Renal pelvis (tissue), 4 donors: Measurements from ENCODE around the gene GLTP. TPM values are rescaled to one million over a fixed set of nuclear protein-coding genes. Genes with fewer than 3 reads are reported as not detected.

Experiments
- DNase-seq: peaks from one replicate; pipeline ENCODE4 v3.0.0-alpha.2; 2013
- polyA plus RNA-seq, 3 donors: library from polyadenylated mRNA; unstranded; fragments of 120-200 nt; gene quantifications; one replicate each; pipeline ENCODE4 v1.2.1, GENCODE V29; 2013; ENCODE audit not compliant: insufficient read length in 3 of 3

The GLTP gene
- polyA plus RNA-seq, 3 donors, result 31.7 to 38.6 (median 32.5) TPM

DNA sequence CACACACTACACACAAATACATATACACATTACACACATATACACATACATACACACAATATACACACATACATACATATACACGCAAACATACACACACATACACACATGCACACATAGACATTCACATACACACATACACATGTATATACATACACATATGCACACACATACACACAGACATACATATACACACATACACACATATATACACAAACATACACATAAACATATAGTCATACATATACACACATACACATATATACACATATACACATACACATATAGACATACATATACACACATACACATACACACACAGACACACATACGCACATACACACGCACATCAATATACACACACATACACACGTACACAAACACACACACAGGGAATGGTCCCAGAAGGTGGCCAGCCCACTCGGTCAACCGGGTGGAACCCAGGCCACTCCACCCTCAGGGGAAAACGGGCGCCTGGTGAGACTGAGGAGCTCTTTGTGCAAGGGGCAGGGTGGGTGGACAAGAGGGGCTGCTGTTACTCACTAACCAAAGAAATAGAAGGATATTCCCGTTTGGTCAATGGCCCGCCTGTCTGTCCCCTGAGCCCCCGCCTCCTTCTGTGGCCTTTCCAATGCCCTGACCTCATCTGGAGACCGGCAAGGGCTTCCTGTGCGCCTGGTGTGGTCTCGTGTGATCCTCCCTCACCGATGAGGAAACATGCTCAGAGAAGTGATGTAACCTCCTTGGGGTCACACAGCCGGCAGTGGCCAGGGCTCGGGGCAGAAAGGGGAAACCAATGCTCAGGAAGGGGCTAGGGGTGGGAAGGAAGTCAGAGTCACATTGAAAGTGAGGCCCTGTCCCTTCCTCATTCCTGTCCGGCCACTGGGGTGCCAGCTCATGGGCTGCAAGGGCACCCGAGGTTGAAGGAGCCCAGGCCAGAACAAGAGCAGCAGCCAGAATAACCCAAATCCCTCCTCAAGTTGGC lies 52.5 kb downstream of the GLTP start:
- no peak for DNase-seq

DNA sequence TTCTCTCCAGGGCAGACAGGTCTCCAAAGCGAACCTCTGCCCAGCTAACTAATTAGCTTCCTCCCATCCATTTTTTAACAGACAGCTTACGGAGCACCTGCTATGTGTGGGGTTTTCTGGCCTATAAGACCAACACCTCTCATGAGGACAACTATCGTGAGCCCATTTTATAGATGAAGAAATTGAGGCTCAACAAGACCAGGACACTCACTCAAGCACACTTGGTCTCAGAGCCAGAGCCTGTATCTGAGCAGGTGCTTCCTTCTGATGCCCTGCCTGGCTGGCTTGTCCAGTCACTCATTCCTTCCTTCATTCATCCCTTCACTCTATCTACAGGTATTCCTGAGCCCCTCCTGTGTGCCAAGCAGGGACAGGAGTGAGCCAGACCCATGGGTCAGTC lies 53.3 kb downstream of the GLTP start:
- DNase-seq, result no peak

DNA sequence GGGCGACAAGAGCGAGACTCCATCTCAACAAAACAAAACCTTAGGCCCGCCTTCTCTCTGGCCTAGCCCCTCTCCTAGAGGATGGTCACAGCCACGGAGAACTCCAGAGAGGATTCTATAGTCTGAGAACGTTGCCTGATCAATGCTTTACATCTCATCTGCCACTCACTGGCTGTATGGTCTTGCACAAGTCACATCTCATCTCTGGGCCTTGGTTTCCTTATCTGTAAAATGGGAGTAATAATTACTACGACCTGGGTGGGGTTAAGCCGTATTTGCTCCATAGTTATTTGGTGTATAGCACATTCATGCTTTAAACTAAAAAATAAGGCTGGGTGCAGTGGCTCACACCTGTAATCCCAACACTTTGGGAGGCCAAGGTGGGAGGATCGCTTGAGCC lies 55.6 kb downstream of the GLTP start:
- DNase-seq, result no peak

DNA sequence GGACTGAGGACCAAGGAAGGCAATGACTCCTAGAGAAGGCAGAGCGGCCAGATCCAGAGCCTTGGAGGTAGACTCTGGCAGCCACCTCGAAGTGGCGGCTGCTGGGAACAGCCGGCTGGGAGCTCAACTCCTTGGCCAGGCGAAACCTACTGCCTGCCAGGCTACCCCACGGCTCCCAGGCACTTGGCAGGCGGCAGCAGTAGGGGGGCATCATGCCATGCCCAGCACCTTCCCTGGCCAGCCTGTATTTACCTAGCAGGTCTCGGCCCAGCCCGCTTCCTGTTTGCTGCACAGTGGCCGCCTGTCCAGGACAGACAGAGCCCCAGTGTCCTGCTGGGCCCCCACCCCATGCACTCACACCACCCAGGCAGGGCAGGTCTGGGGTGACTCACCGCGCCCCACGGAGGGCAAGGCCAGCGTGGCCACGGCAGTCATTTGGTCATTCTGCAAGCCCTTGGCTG lies 57.4 kb downstream of the GLTP start:
- DNase-seq, result no peak

DNA sequence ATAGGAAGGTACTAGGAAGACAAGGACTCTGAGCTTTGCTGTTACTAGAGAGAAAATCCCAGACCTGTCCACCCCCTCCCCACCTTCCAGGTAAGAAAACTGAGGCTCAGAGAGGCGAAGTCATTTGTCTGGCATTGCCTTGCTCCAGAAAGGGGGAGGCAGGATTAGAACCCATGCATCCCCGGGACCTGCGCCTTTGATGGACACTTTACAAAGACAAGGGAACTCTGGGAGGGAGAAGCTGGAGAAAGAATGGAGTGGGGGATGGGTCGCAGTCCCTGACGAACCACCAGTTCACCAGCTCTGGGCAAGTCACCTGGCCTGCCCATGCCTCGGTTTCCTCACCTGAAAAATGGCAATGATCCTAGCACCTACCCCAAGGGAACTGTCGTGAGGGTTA lies 57.9 kb downstream of the GLTP start:
- DNase-seq, result no peak

DNA sequence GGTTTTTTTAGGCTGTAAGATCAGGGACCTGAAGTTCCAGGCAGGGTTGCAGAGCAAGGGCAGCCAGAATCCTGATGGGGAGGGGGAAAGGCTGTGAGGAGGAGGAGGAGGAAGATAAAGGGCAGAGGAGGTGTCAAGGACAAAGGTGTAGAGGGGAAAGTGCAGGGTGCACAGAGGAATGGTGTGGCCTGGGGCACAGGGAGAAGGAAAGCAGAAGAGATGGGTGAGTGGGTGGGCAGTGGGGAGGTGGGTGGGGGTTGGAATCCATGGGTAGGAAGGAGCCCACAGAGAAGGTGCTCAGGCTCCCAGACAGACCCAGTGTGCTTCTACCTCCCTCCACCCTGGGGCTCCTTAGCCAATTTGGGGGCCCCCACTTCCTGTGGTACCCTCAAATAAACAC lies 58.4 kb downstream of the GLTP start:
- no peak for DNase-seq

DNA sequence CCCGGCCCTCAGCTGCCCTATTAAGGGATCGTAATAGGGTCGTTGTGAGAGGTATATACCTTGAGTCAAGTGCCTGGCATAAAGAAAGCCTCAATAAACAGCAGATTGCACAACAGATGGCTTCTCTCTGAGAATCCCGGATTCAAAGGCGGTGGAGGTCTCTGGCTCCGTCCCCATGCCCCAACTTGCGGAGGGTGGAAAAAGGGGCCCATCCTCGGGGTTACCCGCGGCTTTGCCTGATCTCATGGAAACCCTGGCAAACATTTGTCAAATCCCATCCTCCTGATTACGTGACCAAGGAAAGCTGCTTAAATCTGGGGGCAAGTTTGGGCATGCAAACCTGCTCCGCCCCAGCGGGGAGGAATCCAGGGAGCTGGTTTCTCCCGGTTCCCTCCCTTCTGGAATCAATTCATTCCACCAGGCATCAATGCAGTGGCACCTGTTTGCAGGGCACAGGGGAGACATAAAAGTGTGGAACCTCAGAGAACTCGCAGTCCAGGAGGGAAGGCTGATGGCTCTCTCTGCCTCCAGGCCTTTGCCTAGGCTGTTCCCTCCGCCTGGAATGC lies 59.4 kb downstream of the GLTP start:
- DNase-seq, result no peak

DNA sequence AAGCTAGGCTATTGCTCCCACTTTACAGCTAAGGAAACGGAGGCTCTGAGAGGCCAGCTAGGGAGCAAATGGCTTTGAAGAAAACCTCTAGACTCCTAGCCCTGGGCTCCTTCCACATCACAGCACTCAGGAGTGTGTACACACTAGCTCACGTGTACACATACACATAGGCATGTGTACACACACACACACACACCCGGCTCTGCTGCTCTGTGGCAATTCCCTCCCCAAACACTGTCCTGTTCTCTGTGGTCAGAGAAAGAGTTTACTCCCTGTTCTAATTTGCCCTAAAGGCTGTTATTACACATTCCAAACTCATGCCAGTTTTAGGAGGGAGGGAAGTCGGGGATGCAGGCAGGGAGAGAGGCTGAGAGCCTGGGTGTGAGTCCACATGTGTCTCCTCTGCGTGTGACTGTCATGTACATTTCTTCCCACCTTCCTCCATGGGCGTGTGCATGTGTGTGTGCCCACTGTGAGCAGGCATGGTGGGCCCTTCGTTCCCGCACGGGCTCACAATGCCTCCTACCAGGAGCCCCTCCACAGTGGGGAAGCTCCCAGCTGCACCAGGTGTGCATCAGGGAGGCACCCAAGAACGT lies 61.3 kb downstream of the GLTP start:
- no peak for DNase-seq

DNA sequence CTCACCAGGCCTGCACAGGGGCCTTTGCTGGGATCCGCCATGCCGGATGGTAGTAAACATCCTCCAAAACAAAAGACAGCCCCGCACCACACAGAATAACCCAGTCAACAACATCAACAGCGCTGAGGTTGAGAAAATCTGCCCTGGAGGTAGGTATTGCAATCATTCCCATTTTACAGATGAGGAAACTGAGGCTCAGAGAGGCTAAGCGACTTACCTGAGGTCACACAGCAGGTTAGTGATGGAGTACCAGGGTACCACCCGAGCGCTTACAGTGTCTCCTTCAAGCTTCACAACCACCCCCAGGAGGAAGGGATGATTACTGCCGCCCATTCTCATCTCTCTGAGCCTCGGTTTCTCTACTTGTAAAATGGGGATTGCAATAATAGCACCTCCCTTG lies 62.1 kb downstream of the GLTP start:
- no peak for DNase-seq

DNA sequence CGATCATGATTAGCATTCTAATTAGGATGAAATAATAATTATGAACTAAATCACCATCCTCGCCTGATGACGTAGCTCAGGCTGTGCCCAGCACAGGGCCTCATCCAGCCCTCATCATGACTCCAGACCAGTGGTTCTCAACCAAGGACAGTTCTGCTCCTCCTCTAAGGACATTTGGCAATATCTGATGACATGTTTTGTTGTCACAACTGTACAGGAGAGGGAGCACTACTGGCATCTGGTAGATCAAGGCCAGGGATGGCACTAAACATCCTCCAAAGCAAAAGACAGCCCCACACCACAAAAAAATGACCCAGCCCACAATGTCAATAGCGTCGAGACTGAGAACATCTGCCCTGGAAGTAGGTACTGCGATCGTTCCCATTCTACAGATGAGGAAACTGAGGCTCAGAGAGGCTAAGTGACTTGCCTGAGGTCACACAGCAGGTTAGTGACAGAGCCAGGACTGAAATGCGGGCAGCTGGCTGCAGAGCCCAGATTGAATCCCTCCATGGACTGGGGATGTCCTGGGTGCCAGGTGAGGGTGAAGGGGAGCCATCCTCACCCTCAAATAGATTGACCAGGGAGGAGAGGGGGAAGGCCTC lies 62.6 kb downstream of the GLTP start:
- no peak for DNase-seq

DNA sequence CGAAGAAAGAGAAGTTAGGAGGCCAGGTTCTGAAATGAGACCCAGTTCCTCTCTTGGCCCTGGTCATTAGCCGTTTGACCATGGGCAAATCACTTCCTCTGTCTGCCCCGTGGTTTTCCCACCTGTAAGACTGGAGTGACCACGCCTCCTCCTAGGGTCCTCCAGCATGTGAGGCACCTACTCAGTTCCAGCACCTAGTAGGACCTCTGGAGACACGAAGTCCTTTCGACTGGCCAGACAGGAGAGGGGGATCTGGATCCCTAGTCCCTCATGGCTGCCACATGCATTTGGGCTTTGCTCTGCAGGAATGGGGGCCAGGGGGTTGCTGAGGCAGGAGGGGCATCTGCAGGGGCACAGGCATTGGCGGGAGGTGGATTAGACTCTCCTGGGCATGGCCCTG lies 63.5 kb downstream of the GLTP start:
- DNase-seq, result no peak

DNA sequence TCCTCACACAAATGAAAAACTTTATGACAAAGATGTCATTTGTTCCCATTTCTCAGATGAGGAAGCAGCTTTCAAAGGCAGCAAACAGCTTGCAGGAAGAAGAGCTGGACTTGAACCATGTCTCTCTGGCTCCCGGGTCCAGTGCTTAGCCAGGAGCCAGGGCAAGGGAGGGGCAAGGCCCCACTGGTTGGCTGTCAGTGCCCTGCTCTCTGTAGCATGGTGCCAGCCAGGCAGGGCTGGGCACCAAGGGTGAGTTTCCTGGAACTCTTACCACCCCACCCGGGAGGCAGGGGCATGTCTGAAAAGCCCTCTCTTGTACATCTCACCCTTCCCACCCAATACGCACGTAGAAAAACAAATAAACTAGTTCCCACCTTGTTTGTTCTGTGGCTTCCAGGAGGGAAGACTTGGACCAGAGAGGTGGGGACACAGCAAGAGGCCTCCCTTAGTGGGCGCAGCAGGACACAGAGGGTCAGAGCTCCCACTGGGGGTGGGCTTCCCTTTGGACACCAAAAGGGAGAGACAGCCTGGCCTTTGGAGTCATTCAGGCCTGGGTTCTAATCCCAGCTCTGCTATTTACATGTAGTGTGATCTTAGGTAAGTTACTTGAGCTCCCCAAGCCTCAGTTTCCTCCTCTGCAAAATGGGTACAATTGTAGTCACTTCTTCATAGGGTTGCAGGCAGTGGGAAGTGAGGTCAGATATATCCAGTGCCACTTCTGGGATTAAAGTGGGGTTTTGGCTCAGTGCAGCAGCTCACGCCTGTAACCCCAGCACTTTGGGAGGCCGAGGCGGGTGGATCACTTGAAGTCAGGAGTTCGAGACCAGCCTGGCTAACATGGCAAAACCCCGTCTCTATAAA lies 64.4 kb downstream of the GLTP start:
- no peak for DNase-seq

DNA sequence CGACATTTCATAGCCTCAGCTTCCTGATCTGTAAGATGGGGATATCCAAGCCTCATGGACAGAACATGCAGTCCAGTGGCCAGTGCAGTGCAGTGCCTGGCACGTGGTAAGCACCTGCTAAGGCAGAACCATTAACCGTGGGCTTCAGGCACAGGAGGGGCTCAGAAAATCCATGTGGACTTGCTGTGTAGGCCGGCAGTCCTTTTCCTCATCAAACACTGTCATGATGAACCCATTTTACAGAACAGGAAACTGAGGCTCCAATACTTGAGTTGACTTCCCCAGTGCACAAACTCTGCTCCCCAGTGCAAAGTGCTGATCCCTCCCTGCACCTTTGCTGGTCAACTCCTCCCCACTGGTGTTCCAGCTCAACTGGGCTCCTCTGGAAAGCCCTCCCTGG lies 65.1 kb downstream of the GLTP start:
- no peak for DNase-seq

DNA sequence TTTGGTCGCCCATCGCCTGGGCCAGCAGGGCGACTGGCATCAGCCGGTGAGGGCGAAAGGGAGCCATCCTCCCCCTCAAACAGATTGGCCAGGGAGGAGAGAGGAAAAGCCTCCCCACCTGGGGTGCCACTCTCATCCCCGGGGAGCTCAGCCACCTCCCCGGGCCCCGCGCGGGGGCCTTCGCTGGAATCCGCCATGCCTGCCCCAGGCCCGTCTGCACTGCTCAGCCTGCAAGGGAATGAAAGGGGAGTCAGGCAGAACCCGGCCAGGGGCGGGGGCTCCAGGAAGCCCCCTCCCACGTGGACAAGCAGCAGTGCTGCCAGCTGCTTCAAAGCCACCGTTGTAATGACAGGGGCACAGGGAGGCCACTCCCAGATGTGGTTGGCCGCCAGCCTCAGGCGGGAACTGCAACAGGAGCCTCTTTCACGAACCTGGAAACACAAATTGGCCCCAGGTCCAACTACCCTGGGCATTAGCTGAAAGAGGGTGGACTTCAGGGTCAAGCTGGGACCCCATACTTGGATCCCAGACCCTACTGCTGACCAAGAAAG lies 65.7 kb downstream of the GLTP start:
- no peak for DNase-seq

DNA sequence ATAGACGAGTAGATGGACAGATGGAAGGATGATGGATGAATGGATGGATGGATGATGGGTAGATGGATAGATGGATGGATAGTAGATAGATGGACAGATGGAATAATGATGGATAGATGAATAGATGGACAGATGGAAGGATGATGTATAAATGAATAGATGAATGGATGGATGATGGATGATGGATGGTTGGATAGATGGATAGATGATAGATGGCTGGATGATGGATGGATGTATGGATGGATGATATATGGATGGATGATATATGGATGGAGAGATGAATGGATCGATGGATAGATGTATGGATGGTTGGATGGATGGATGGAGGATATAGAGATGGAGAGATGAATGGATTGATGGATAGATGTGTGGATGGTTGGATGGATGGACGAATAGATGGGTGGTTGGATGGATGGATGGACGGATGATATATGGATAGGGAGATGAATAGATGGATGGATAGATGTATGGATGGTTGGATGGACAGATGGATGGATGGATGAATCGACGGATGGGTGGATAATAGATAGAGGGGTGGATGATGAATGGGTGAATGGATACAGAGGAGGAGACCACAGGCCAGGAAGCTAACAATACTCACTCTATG lies 66.4 kb downstream of the GLTP start:
- no peak for DNase-seq

DNA sequence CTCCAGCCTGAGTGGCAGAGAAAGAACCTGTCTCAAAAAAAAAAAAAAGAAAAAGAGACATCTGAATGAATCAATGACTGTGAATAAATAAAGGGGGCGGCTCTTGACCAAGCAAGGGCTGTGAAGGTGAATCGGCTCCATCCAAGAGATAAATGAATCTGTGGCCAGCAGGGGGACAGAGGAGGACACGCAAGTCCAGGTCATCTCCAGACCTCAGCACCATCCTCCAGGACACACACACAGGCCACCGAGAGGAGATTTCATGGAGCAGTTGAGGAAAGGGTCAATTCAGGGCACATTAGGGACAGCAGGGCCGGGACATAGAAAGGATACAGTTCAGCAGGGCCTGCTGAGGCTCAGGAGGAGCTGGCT lies 68.7 kb downstream of the GLTP start:
- DNase-seq, result no peak

DNA sequence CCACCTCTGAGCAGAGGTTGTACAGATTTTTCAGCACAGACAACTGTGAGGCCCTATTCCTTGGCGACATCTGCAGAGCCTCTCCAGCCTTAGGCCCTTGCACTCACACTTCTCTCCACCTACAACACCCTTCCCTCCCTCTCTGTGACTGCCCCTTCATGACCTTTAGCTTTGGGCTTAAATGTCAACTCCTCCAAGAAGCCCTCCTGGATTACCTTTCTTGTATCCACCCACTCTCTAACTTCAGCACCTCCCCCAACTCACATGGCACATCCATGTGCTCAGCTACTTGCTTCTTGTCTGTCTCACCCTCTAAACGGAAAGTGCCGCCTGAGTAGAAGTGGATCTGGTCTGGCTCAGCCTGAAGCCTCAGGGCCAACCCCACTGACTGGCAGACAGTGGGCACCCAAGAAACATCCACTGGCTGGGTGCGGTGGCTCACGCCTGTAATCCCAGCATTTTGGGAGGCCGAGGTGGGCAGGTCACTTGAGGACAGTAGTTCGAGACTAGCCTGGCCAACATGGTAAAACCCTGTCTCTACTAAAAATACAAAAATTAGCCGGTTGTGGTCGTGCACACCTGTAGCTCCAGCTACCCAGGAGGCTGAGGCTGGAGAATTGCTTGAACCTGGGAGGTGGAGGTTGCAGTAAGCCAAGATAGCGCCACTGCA lies 69.3 kb downstream of the GLTP start:
- no peak for DNase-seq

DNA sequence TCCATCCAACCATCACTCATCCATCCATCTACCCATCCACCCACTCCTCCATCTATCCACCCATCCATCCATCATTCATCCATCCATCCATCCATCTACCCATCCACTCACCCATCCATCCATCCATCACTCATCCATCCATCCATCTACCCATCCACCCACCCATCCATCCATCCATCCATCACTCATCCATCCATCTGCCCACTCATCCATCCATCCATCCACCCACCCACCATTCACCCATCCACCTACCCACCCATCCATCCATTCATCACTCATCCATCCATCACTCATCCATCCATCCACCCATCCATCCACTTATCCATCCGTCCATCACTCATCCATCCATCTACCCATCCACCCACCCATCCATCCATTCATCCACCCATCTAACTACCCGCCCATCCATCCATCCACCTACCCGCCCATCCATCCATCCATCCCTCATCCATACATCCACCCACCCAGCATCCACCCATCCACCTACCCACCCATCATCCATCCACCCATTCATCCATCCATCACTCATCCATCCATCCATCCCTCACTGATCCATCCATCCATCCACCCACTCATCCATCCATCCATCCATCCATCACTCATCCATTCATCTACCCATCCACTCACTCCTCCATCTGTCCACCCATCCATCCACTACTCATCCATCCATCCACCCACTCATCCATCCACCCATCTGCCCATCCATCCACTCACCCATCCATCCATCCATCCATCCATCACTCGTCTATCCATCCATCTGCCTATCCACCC lies 71.3 kb downstream of the GLTP start:
- no peak for DNase-seq

DNA sequence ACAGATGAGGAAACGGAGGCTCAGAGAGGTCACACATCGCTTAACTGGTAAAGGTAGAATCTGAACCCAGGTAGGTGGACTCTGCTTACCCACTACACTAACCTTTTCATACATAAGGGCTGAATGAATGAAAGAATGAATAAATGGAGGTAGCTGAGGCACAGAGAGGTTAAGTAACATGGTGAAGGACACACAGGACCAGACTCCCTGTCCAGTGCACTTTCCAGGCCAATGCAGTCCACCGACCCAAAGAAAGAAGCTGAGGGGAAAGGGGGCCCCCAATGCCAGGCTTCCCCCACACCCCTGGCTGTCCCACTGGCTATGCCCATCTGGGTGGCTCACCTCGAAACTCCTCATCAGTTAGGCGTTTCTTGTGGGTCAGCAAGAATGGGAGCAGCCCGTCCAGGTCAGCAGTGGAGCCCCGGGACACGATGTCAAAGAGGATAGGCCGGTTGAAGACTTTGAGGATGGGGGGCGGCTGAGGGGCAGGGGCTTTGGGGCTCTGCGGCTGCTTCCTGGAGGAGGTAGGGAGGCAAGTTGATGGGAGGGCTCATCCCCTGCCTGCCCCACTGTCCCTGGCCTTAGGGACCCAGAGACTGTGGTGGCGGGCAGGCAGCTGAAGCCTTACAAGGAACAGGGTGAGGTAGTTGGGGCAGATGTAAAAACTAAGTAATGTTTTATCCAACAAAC lies 72.2 kb downstream of the GLTP start:
- no peak for DNase-seq
